A549 treated with RU486 at 1 μM for 4 hours (cell line): ENCODE results near the gene PARS2. TPM values are rescaled to one million over a fixed set of nuclear protein-coding genes. Genes with fewer than 3 reads are reported as not detected.

Experiments used
- total RNA-seq: library from RNA; stranded (reverse); fragments of 200-300 nt; extraction: Qiagen RNA extraction; gene quantifications from 5 replicates; pipeline ENCODE4 v1.2.3, GENCODE V29; 2022; ENCODE audit warnings: low read depth

PARS2 gene
- 3.8 to 5.0 TPM (median 4.4 TPM) in 5 replicates for total RNA-seq

GRCh38 chr1:54764133-54764921 is at the start of gene PARS2:
Gene PARS2, minus strand, starts transcription at chr1:54764523. Its CDS starts 5,362 bp downstream, at chr1:54759161.

GRCh38 chr1:54800899-54801759 is 36.8 kb upstream of the PARS2 start, which contains the start of gene TTC22:
Gene TTC22, minus strand, starts transcription at chr1:54801323. Its CDS starts 160 bp downstream, at chr1:54801163.

GRCh38 chr1:54715493-54716298 is 48.6 kb downstream of the PARS2 start, which contains the start of gene TTC4:
Gene TTC4, plus strand, starts transcription at chr1:54715861. Its CDS starts 48 bp downstream, at chr1:54715909.

Other genes starting within 250 kb of the PARS2 start
- gene ACOT11, start 216.3 kb downstream of the PARS2 start, total RNA-seq = 1.8 to 2.6 TPM (median 1.9 TPM) in 5 replicates
- gene FAM151A, start 141.0 kb downstream of the PARS2 start, total RNA-seq = not detected in 5 replicates
- not detected in 5 replicates for gene MROH7, start 122.7 kb downstream of the PARS2 start, total RNA-seq
- gene TTC4, start 48.7 kb downstream of the PARS2 start, total RNA-seq = 26.6 to 40.9 TPM (median 30.2 TPM) in 5 replicates
- gene TTC22, start 36.8 kb upstream of the PARS2 start, total RNA-seq = 0.08 TPM in 1 of 5 replicates, not detected in the others
- 38.5 to 45.1 TPM (median 42.8 TPM) in 5 replicates for gene DHCR24, start 122.7 kb upstream of the PARS2 start, total RNA-seq
- 0.35 to 0.42 TPM (median 0.38 TPM) in 4 of 5 replicates, not detected in the other for gene TMEM61, start 216.1 kb upstream of the PARS2 start, total RNA-seq
- gene BSND, start 234.4 kb upstream of the PARS2 start, total RNA-seq = not detected in 5 replicates